ENCODE results near the gene SPPL3. TPM values are rescaled to one million over a fixed set of nuclear protein-coding genes. Genes with fewer than 3 reads are reported as not detected.

Gene SPPL3
- total and polyA plus RNA-seq, 4 donors, result 7.4 to 12.6 (median 8.7) TPM

- 97% methylated on average over 3 of the region's 3 CpGs for WGBS
- no peak for DNase-seq (ENCODE audit: low spot score)
- H3K4me3 ChIP-seq (ENCODE audit: low read depth in 1 of 3, low read length in 3 of 3), result no peak overlapping the region
Observed at GRCh38 chr12:120787889-120788288, 116.3 kb downstream of the SPPL3 start.

More at GRCh38 chr12:120787889-120788288, 116.3 kb downstream of the SPPL3 start:
- Histone ChIP-seq H3K9me3 (ENCODE audit: control insufficient read depth in 4 of 4, low read length in 3 of 4) (no peaks in the 10 kb centered on the region), H3K27ac (ENCODE audit: low read depth in 1 of 2, low read length in 2 of 2) (no peak overlapping the region), H3K4me1 (ENCODE audit: control insufficient read depth in 4 of 4, insufficient read depth in 4 of 4, low read length in 3 of 4) (no peaks in the 10 kb centered on the region), H3K9ac (ENCODE audit: low read depth in 1 of 2, low read length in 2 of 2) (no peak overlapping the region), H3K27me3 (ENCODE audit: control insufficient read depth in 4 of 4, insufficient read depth in 4 of 4, low read length in 3 of 4) (no peaks in the 10 kb centered on the region), H3K36me3 (ENCODE audit: control insufficient read depth in 4 of 4, insufficient read depth in 3 of 4, low read depth in 1 of 4, low read length in 3 of 4) (peaks cover 0 to 9% (median 5%) of the 10 kb centered on the region in 4 donors)
- TF ChIP-seq EGR1 (IDR thresholded peaks at IDR 0.05; ENCODE audit: low read depth in 2 of 2) (no peak), YY1 (IDR thresholded peaks at IDR 0.05) (no peak), REST (IDR thresholded peaks at IDR 0.05) (no peak), HNF4G (IDR thresholded peaks at IDR 0.05) (no peak), FOXA1 (IDR thresholded peaks at IDR 0.05) (no peak), TAF1 (conservative IDR thresholded peaks at IDR 0.05) (no peak), ZBTB33 (IDR thresholded peaks at IDR 0.05) (no peak), HNF4A (conservative IDR thresholded peaks at IDR 0.05) (no peak), RXRA (IDR thresholded peaks at IDR 0.05) (no peak), RAD21 (IDR thresholded peaks at IDR 0.05) (no peak), JUND (IDR thresholded peaks at IDR 0.05) (no peak), NR2F2 (IDR thresholded peaks at IDR 0.05) (no peak), SP1 (IDR thresholded peaks at IDR 0.05) (no peak), ATF3 (IDR thresholded peaks at IDR 0.05) (no peak), FOXA2 (IDR thresholded peaks at IDR 0.05) (no peak)
- TF ChIP-seq, protein P1, sequence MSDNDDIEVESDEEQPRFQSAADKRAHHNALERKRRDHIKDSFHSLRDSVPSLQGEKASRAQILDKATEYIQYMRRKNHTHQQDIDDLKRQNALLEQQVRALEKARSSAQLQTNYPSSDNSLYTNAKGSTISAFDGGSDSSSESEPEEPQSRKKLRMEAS (IDR thresholded peaks at IDR 0.05), result no peak
- TF ChIP-seq, protein P2, sequence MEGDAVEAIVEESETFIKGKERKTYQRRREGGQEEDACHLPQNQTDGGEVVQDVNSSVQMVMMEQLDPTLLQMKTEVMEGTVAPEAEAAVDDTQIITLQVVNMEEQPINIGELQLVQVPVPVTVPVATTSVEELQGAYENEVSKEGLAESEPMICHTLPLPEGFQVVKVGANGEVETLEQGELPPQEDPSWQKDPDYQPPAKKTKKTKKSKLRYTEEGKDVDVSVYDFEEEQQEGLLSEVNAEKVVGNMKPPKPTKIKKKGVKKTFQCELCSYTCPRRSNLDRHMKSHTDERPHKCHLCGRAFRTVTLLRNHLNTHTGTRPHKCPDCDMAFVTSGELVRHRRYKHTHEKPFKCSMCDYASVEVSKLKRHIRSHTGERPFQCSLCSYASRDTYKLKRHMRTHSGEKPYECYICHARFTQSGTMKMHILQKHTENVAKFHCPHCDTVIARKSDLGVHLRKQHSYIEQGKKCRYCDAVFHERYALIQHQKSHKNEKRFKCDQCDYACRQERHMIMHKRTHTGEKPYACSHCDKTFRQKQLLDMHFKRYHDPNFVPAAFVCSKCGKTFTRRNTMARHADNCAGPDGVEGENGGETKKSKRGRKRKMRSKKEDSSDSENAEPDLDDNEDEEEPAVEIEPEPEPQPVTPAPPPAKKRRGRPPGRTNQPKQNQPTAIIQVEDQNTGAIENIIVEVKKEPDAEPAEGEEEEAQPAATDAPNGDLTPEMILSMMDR (IDR thresholded peaks at IDR 0.05; ENCODE audit: low read depth, low read length, missing input control), result no peak

Measured in liver (tissue), 9 donors.